Neural cell (in vitro differentiated cells): ENCODE measurements around the gene FJX1. TPM values are rescaled to one million over a fixed set of nuclear protein-coding genes. Genes with fewer than 3 reads are reported as not detected.

Experiments used
- H2AFZ ChIP-seq: fragments of 200-600, 300-800 bp; sonication (generic), shearing (Covaris generic); 2 replicates; pipeline ENCODE4 v1.6.0; 2014; ENCODE audit warnings: low read depth, mild to moderate bottlenecking, antibody characterized with exemption, low read length, moderate library complexity
- H3F3A ChIP-seq: fragments of 200-600 bp; shearing (Covaris generic); 2 replicates; pipeline ENCODE4 v1.6.1; 2016; ENCODE audit warnings: mild to moderate bottlenecking, moderate library complexity, mixed read lengths, antibody characterized with exemption, low read length; ENCODE audit not compliant: insufficient read depth, poor library complexity, severe bottlenecking
- H3K27ac ChIP-seq: fragments of 200-600, 300-800 bp; sonication (generic), shearing (Covaris generic); 2 replicates; pipeline ENCODE4 v1.5.1; 2014; ENCODE audit warnings: mild to moderate bottlenecking, low read length, moderate library complexity
- H3K27me3 ChIP-seq: fragments of 300-800, 200-600 bp; sonication (generic), shearing (Covaris generic); 2 replicates; pipeline ENCODE4 v1.6.0; 2014; ENCODE audit warnings: mild to moderate bottlenecking, low read depth, low read length, moderate library complexity; ENCODE audit not compliant: insufficient read depth
- H3K36me3 ChIP-seq: fragments of 300-800, 200-600 bp; sonication (generic), shearing (Covaris generic); 2 replicates; pipeline ENCODE4 v1.5.1; 2014; ENCODE audit warnings: mild to moderate bottlenecking, antibody characterized with exemption, low read length, moderate library complexity; ENCODE audit not compliant: insufficient read depth
- H3K4me2 ChIP-seq: fragments of 300-800, 200-600 bp; sonication (generic), shearing (Covaris generic); 2 replicates; pipeline ENCODE4 v1.6.0; 2014; ENCODE audit warnings: mild to moderate bottlenecking, low read length
- H3K4me3 ChIP-seq: fragments of 300-800, 200-600 bp; sonication (generic), shearing (Covaris generic); 2 replicates; pipeline ENCODE4 v1.5.1; 2014; ENCODE audit warnings: mild to moderate bottlenecking, low read length, moderate library complexity
- H3K79me2 ChIP-seq: fragments of 200-600 bp; shearing (Covaris generic); replicated peaks from 2 replicates; pipeline ENCODE4 v1.6.0; 2014; ENCODE audit warnings: mild to moderate bottlenecking, low read length, moderate library complexity; ENCODE audit not compliant: insufficient read depth
- H3K9ac ChIP-seq: fragments of 300-800, 200-600 bp; sonication (generic), shearing (Covaris generic); 2 replicates; pipeline ENCODE4 v1.6.1; 2016; ENCODE audit warnings: mild to moderate bottlenecking, low read length, mixed read lengths
- H3K9me2 ChIP-seq: fragments of 200-600 bp; shearing (Covaris generic); 2 replicates; pipeline ENCODE4 v1.6.1; 2016; ENCODE audit warnings: mild to moderate bottlenecking, low read length, mixed read lengths; ENCODE audit not compliant: insufficient read depth
- H3K9me3 ChIP-seq: fragments of 200-600, 300-800 bp; sonication (generic), shearing (Covaris generic); 2 replicates; pipeline ENCODE4 v1.6.1; 2016; ENCODE audit warnings: mild to moderate bottlenecking, mixed run types, low read length, moderate library complexity, mixed read lengths
- H4K20me1 ChIP-seq: fragments of 200-600 bp; shearing (Covaris generic); 2 replicates; pipeline ENCODE4 v1.6.1; 2016; ENCODE audit warnings: mild to moderate bottlenecking, mixed run types; ENCODE audit not compliant: insufficient read depth
- CTCF ChIP-seq: fragments of 450-650 bp; IDR thresholded peaks from 2 replicates; pipeline ENCODE4 v1.5.1; 2014; ENCODE audit warnings: antibody characterized with exemption, mild to moderate bottlenecking, moderate library complexity; ENCODE audit not compliant: poor library complexity, severe bottlenecking
- EP300 ChIP-seq: fragments of 450-650 bp; conservative IDR thresholded peaks from 2 replicates; pipeline ENCODE4 v1.6.1; 2014; ENCODE audit warnings: antibody characterized with exemption, mild to moderate bottlenecking, moderate library complexity; ENCODE audit not compliant: poor library complexity, severe bottlenecking
- EZH2 ChIP-seq: fragments of 200-600, 300-800 bp; shearing (Covaris generic), sonication (generic); IDR thresholded peaks from 2 replicates; pipeline ENCODE4 v1.6.1; 2014; ENCODE audit warnings: antibody characterized with exemption, low read length, borderline replicate concordance, mild to moderate bottlenecking; ENCODE audit not compliant: insufficient read depth, poor library complexity, severe bottlenecking
- POLR2AphosphoS5 ChIP-seq: IDR thresholded peaks from 2 replicates; pipeline ENCODE4 v1.6.1; 2012
- RAD21 ChIP-seq: fragments of 450-650 bp; conservative IDR thresholded peaks from 2 replicates; pipeline ENCODE4 v1.6.1; 2014; ENCODE audit warnings: antibody characterized with exemption, mild to moderate bottlenecking, moderate library complexity
- REST ChIP-seq: IDR thresholded peaks from 2 replicates; pipeline ENCODE4 v1.6.1; 2012; ENCODE audit warnings: borderline replicate concordance
- SMC3 ChIP-seq: fragments of 450-650 bp; conservative IDR thresholded peaks from 2 replicates; pipeline ENCODE4 v1.6.1; 2014; ENCODE audit warnings: antibody characterized with exemption, mild to moderate bottlenecking, moderate library complexity; ENCODE audit not compliant: poor library complexity
- TAF1 ChIP-seq: IDR thresholded peaks from 2 replicates; pipeline ENCODE4 v1.6.1; 2012; ENCODE audit warnings: low read depth
- polyA plus RNA-seq: library from polyadenylated mRNA; depleted of rRNA; stranded (reverse); fragments of >200 nt; gene quantifications from 2 replicates; pipeline ENCODE4 v1.2.3, GENCODE V29; 2014

FJX1 gene
- polyA plus RNA-seq, 1 donor from 2014 or later = 56.3 TPM

- H3K9me3 ChIP-seq = no peaks in the 10 kb centered on the region
- no peak overlapping the region for H3K4me2 ChIP-seq
- no peaks in the 10 kb centered on the region for H3K9me2 ChIP-seq
- no peak overlapping the region for H3K4me3 ChIP-seq
- no peaks in the 10 kb centered on the region for H3K36me3 ChIP-seq
- H3K79me2 ChIP-seq = no peaks in the 10 kb centered on the region
- no peak for TF ChIP-seq EZH2
- no peaks in the 10 kb centered on the region for H3F3A ChIP-seq
- H3K9ac ChIP-seq = no peak overlapping the region
- no peak overlapping the region for H2AFZ ChIP-seq
- no peak overlapping the region for H3K27ac ChIP-seq
- H3K27me3 ChIP-seq = no peaks in the 10 kb centered on the region
- no peaks in the 10 kb centered on the region for H4K20me1 ChIP-seq
Measured at GRCh38 chr11:35602979-35603378, 15.3 kb upstream of the FJX1 start.

- Histone ChIP-seq H3F3A (peaks cover 3% of the 10 kb centered on the region), H4K20me1 (no peaks in the 10 kb centered on the region), H3K9me3 (no peaks in the 10 kb centered on the region), H3K27ac (no peak overlapping the region), H2AFZ (no peak overlapping the region), H3K4me2 (no peak overlapping the region), H3K4me3 (no peak overlapping the region), H3K79me2 (no peaks in the 10 kb centered on the region), H3K27me3 (no peaks in the 10 kb centered on the region), H3K9me2 (no peaks in the 10 kb centered on the region), H3K36me3 (no peaks in the 10 kb centered on the region), H3K9ac (no peak overlapping the region)
- TF ChIP-seq REST (no peak), SMC3 (no peak)
Measured at GRCh38 chr11:35605706-35606105, 12.6 kb upstream of the FJX1 start.

GRCh38 chr11:35606206-35606605 is 12.1 kb upstream of the FJX1 start:
- no peak overlapping the region for H3K4me2 ChIP-seq
- H3K27ac ChIP-seq = peak overlapping the region; percentile 5

More at GRCh38 chr11:35606206-35606605, 12.1 kb upstream of the FJX1 start:
- Histone ChIP-seq H4K20me1 (no peaks in the 10 kb centered on the region), H3K79me2 (no peaks in the 10 kb centered on the region), H2AFZ (no peak overlapping the region), H3K9ac (no peak overlapping the region), H3K36me3 (no peaks in the 10 kb centered on the region), H3K27me3 (no peaks in the 10 kb centered on the region), H3K4me3 (no peak overlapping the region), H3K9me2 (no peaks in the 10 kb centered on the region), H3K9me3 (no peaks in the 10 kb centered on the region), H3F3A (peaks cover 3% of the 10 kb centered on the region)
- TF ChIP-seq TAF1 (no peak), RAD21 (no peak), EP300 (no peak), CTCF (no peak), POLR2AphosphoS5 (no peak), REST (no peak)
